A673 (cell line): ENCODE measurements around the gene APOL2. TPM values are rescaled to one million over a fixed set of nuclear protein-coding genes. Genes with fewer than 3 reads are reported as not detected.

Experiments used
- BruUV-seq: library from RNA; stranded (reverse); fragments of 400-500 nt; replicated peaks from 2 replicates; lab custom pipeline; 2021; lab: Mats Ljungman, UMichigan
- CTCF ChIA-PET: fragments of 300-600 bp; sonication (Branson Sonifier 250); formaldehyde crosslinking; loops from one replicate; lab custom pipeline; 2022; ENCODE audit warnings: antibody characterized with exemption; lab: Charles Lee
- POLR2A ChIA-PET: fragments of 300-600 bp; sonication (Branson Sonifier 250); formaldehyde crosslinking; loops from one replicate; lab custom pipeline; 2022; ENCODE audit warnings: antibody characterized with exemption; ENCODE audit not compliant: low non-redundant PET; lab: Charles Lee
- DNase-seq: peaks from one replicate; pipeline ENCODE4 v3.0.0-alpha.2; 2015; ENCODE audit warnings: low spot score
- H3K27ac ChIP-seq: fragments of 200-600 bp; sonication (generic); 2 replicates; pipeline ENCODE4 v1.5.1; 2016; ENCODE audit warnings: mixed run types, low read depth, mild to moderate bottlenecking, mixed read lengths, antibody characterized with exemption, low read length; ENCODE audit not compliant: poor library complexity, severe bottlenecking
- H3K27me3 ChIP-seq: fragments of 200-600 bp; sonication (generic); replicated peaks from 2 replicates; pipeline ENCODE4 v1.6.1; 2017; ENCODE audit warnings: mixed run types, low read depth, mild to moderate bottlenecking, mixed read lengths, antibody characterized with exemption, low read length; ENCODE audit not compliant: insufficient read depth, poor library complexity
- H3K36me3 ChIP-seq: fragments of 200-600 bp; sonication (generic); 2 replicates; pipeline ENCODE4 v1.6.1; 2016; ENCODE audit warnings: mixed run types, mild to moderate bottlenecking, mixed read lengths, antibody characterized with exemption, low read length; ENCODE audit not compliant: insufficient read depth, poor library complexity, severe bottlenecking
- H3K4me1 ChIP-seq: fragments of 200-600 bp; sonication (generic); 2 replicates; pipeline ENCODE4 v1.6.1; 2017; ENCODE audit warnings: mixed run types, mild to moderate bottlenecking, mixed read lengths, antibody characterized with exemption, low read length; ENCODE audit not compliant: insufficient read depth, poor library complexity, severe bottlenecking
- H3K4me3 ChIP-seq: fragments of 200-600 bp; sonication (generic); 2 replicates; pipeline ENCODE4 v1.5.1; 2016; ENCODE audit warnings: low read depth, mixed run types, mild to moderate bottlenecking, mixed read lengths, low read length; ENCODE audit not compliant: poor library complexity, severe bottlenecking
- H3K9me3 ChIP-seq: fragments of 200-600 bp; sonication (generic); 2 replicates; pipeline ENCODE4 v1.6.1; 2016; ENCODE audit warnings: mixed run types, low read depth, mild to moderate bottlenecking, mixed read lengths, antibody characterized with exemption, low read length; ENCODE audit not compliant: poor library complexity, severe bottlenecking
- EZH2 ChIP-seq: fragments of 200-600 bp; sonication (generic); IDR thresholded peaks from 2 replicates; pipeline ENCODE4 v1.6.1; 2017; ENCODE audit warnings: borderline replicate concordance, low read depth, mild to moderate bottlenecking, mixed read lengths, antibody characterized with exemption, low read length; ENCODE audit not compliant: poor library complexity, severe bottlenecking
- intact Hi-C: fragments of 100-400 bp; cut with micrococcal nuclease; formaldehyde crosslinking; loops from one replicate; pipeline ENCODE4 v1.10.0; 2022; ENCODE audit not compliant: unreplicated experiment
- total RNA-seq: library from RNA; stranded (reverse); gene quantifications from 2 replicates; pipeline ENCODE4 v1.2.3, GENCODE V29; 2021
- TF ChIP-seq, protein P1 (sequence below): fragments of 300-800, 200-600 bp; sonication (generic); conservative IDR thresholded peaks from 2 replicates; pipeline ENCODE4 v1.5.1; 2017; ENCODE audit warnings: low read depth, mild to moderate bottlenecking, antibody characterized with exemption, low read length, moderate library complexity, mixed read lengths

APOL2 gene
- total RNA-seq, 1 experiment from 2014 or later, result 45.1 TPM

DNA sequence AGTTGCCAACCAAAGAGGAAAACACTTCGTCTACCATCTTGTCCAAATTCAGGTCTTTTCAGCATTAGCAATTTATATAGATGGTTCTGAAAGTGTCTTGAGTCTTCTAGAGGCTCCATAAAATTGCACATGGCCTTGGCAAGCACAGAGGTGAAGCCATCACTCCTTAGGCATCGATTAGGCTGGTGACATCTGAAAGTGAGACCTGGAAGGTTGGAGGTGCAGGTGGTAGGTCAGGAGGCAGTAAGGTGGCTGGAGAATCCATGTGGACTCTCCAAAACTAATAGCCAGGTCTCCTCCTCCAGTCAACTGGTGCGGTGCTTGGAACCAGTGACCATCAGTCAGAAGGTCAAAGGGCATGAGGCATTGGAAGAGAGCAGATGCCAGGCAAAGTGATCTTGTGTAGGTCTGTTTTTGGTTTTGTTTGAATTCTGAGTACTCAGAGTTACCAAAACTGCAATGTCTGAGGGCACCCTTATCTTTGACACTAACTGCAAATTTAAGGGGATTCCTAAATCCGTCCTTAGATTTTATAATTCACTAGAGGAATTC is 6.6 kb upstream of the APOL2 start:
- Histone ChIP-seq H3K27ac (no peak overlapping the region), H3K27me3 (no peaks in the 10 kb centered on the region), H3K9me3 (no peaks in the 10 kb centered on the region), H3K36me3 (no peaks in the 10 kb centered on the region), H3K4me3 (no peak overlapping the region), H3K4me1 (no peaks in the 10 kb centered on the region)
- ChIA-PET POLR2A (no interaction called here), CTCF (no interaction called here)
- no peak for DNase-seq
- TF ChIP-seq EZH2, result no peak
- TF ChIP-seq, protein P1, sequence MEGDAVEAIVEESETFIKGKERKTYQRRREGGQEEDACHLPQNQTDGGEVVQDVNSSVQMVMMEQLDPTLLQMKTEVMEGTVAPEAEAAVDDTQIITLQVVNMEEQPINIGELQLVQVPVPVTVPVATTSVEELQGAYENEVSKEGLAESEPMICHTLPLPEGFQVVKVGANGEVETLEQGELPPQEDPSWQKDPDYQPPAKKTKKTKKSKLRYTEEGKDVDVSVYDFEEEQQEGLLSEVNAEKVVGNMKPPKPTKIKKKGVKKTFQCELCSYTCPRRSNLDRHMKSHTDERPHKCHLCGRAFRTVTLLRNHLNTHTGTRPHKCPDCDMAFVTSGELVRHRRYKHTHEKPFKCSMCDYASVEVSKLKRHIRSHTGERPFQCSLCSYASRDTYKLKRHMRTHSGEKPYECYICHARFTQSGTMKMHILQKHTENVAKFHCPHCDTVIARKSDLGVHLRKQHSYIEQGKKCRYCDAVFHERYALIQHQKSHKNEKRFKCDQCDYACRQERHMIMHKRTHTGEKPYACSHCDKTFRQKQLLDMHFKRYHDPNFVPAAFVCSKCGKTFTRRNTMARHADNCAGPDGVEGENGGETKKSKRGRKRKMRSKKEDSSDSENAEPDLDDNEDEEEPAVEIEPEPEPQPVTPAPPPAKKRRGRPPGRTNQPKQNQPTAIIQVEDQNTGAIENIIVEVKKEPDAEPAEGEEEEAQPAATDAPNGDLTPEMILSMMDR, result no peak
- BruUV-seq, result no TSS peak
- intact Hi-C loops, result no loop called here

DNA sequence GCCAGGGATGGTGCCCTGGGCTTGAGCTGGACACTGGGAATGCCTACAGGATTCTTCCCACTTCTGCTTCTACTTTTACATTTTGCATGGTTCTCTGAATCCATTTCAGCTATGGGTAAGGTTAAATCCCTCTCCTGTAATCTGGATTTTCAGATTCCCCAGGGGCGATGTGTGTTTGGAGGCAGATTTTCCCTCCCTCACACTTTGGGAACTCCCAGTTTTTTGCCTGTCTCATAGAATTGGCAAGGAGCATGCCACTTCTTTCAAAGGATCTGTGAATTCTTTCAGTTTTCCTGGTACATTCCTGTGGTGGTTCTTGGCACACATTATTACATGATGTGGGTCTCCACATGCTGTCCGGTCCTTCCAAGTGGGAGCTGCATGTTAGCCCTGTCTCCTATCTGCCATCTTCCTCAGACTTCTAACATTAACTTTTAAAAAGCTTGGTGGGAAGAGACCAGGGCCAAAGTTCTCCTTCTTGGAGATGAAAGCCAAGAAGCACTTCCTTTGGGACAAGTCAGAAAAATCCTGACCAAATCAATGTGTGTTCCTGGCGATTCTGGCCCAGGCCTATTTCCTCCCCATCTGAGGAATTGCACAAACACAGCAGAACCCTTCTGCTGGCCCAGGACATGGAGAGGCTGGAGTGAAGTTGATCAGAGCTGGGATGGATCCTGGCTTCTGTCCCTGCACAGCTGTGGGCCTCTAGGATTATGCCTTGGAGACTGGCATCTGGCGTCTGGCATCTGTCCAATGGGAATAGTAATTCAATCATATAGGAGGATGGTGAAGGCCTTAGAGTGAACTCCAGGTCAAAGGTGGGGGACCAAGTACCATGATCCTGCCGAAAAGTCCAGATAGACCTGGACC is 5.4 kb upstream of the APOL2 start:
- no peak for DNase-seq
- no peaks in the 10 kb centered on the region for H3K36me3 ChIP-seq
- no TSS peak for BruUV-seq
- no peak overlapping the region for H3K4me3 ChIP-seq
- no peak overlapping the region for H3K27ac ChIP-seq
- intact Hi-C loops, result no loop called here
- peaks cover 3% of the 10 kb centered on the region for H3K4me1 ChIP-seq
- no peaks in the 10 kb centered on the region for H3K27me3 ChIP-seq
- H3K9me3 ChIP-seq, result no peaks in the 10 kb centered on the region
- ChIA-PET POLR2A (no interaction called here), CTCF (no interaction called here)
- TF ChIP-seq, protein P1, result no peak
- no peak for TF ChIP-seq EZH2

DNA sequence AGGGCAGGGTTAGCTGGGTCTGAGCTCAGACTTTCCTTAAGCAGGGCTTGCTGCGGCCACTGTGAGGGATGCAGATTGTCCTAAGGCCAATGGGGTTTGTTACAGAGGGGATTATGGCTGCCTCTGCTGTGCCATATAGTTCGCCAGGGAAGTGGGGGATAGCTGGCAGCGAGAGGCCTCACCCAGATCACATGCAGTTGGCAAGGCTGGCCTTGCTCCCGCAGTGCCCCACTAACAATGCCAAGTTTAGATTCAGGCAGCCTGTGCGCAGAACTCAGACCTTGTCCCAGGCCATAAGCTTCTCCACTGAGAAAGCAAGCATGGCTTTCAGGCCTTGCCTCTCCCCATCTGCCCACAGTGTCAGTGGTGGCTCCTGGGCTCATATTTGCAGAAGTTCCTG is 4.7 kb upstream of the APOL2 start:
- POLR2A ChIA-PET, result no interaction called here
- BruUV-seq, result no TSS peak

More for the DNA sequence above, 4.7 kb upstream of the APOL2 start:
- no peak for DNase-seq
- no peak for TF ChIP-seq EZH2
- TF ChIP-seq, protein P1, result no peak
- Histone ChIP-seq H3K4me3 (no peak overlapping the region), H3K4me1 (peaks cover 5% of the 10 kb centered on the region), H3K27ac (no peak overlapping the region), H3K9me3 (no peaks in the 10 kb centered on the region), H3K27me3 (no peaks in the 10 kb centered on the region), H3K36me3 (no peaks in the 10 kb centered on the region)
- intact Hi-C loops, result no loop called here
- CTCF ChIA-PET, result no interaction called here
